ENCODE measurements around the gene ZIM2. TPM values are rescaled to one million over a fixed set of nuclear protein-coding genes. Genes with fewer than 3 reads are reported as not detected.
A peak's percentile ranks its signal among the peaks of the same experiment; 100 is the strongest.
"Not testable (repeated sequence)": the region's sequence is repeated elsewhere in the genome, so short reads cannot be mapped to it uniquely, and the experiment has no call there.

ZIM2 gene
- 1 to 10 TPM; 1.1 to 5.5 (median 2.4) TPM for polyA plus RNA-seq (ENCODE audit: insufficient read length in 10 of 10)
- long read RNA-seq, donor 1: 0 reads
- long read RNA-seq, donor 2: 0 reads
- long read RNA-seq, donor 3: 0 reads
- long read RNA-seq, donor 4: 0 reads
- long read RNA-seq, donor 5: 0 reads
- long read RNA-seq, donor 6: 0 reads
- long read RNA-seq, donor 7: 0 reads
- long read RNA-seq, donor 8, partial matches to known transcripts: 0 of 1 reads
- long read RNA-seq, donor 8, other reads (novel, unspliced or antisense): 0 of 1 reads
- long read RNA-seq, donor 9: 0 reads

GRCh38 chr19:56840451-56841192 is at the start of gene ZIM2, which contains the start of gene PEG3:
TSS of gene ZIM2 (minus strand) at chr19:56840726. CDS start at chr19:56824277, 16,449 bp downstream.
TSS of gene PEG3 (minus strand) at chr19:56840726. CDS start at chr19:56824655, 16,071 bp downstream.
- peak; percentile 71 to 94 (median 85) for DNase-seq

- no peak for DNase-seq
Measured at GRCh38 chr19:56885173-56885985, 44.9 kb upstream of the ZIM2 start.

DNA sequence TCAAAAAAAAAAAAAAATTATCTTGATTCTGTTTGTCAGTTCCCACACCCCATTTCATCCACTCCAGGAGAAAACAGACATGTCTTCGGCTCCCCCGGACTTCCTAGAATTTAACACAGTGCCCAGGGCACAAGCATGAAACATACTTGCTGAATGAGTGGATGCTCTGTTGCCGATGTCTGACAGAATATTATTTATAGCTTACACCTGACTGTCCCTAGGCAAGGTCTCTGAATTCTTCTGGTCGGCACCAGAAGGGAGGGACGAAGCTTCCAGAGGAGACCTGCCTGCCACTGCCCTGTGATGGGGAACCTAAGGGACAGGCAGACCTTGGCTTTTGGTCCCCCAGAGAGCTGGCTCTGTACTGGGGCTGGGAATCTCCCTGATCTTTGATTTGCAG is 43.9 kb upstream of the ZIM2 start:
- DNase-seq: peak in 1 of 3 donors; percentile 31

- DNase-seq: no peak
Measured at GRCh38 chr19:56880592-56881190, 40.2 kb upstream of the ZIM2 start.

DNA sequence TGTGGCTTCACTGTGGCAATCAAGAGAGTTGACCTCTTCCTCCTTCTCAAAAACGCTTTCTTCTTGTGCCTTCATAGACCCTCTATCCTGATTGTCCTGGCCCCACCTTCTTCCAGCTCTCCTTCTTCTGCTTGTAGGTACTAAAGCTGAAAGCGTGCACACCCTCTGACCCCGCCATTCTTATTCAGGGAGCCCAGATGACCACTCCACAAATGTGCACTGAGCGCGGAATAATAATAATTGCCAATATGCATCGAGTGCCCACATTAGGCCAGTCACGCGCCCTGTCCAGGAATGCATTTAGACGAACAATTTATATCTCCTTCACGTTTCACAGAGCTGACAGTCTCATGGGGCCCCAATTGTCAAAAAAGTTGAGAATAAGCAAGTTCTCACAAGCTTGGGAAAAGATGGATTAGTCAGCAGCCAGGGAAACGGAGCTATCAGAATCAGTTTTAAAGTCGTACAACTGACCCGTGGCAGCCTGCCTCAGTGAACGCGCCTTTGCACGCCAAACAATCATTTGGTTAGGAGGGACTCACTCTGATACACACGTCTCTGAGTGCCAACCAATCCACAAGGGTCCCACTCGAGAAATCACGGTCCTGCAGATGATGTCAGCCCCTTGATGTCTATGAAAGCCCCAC is 36.7 kb upstream of the ZIM2 start:
- DNase-seq: no peak

DNA sequence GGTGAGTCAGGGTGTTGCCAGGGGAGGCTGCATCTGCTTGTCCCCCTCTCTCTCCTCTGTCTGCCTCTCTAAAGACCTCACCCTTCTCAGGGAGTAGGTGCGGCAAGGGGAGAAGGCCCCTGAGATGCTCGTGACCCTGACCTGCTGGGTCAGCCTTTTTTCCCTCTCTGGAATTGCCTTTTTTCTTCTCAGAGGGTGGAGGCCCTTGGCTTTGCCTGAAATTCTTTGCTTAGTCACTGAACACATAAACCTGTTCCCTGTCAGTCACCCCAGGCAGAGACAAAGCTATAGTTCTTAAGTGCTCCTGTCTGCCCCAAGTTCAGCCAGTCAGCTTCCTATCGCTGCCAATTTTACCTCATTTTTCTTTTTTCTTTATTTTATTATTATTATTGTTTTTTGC is 35.2 kb upstream of the ZIM2 start:
- DNase-seq: no peak

DNA sequence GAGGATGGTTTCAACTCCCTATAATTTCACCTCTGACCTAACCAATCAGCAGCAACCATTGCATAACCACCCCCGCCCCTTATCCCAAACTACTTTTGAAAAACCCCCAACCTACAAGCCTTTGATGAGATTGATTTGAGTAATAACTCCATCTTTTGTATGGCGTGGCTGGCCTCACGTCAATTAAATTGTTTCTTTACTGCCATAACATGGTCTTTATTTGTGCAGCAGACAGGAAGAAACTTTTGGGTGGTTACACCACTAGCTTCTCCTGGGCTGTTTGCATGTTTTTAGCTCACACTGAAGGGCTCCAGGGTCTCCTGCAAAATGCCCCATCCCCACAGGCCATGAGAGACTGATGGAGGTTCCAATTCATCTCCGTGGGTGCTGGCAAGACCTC is 34.0 kb upstream of the ZIM2 start:
- DNase-seq: no peak

DNA sequence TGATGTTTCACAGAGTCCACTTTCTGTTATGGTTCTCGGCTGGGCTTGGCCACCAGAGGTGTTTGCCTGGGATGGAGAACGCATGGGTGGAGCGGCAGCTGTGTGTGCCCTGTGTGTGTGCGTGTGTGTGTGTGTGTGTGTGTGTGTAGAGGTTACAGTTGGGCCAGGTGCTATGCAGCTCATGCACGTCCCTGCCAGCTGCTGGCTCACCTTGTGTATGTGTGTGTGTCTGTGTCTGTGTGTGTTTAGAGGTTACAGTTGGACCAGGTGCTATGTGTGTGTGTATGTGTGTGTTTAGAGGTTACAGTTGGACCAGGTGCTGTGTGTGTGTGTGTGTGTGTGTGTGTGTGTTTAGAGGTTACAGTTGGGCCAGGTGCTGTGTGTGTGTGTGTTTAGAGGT is 33.0 kb upstream of the ZIM2 start:
- no peak for DNase-seq

DNA sequence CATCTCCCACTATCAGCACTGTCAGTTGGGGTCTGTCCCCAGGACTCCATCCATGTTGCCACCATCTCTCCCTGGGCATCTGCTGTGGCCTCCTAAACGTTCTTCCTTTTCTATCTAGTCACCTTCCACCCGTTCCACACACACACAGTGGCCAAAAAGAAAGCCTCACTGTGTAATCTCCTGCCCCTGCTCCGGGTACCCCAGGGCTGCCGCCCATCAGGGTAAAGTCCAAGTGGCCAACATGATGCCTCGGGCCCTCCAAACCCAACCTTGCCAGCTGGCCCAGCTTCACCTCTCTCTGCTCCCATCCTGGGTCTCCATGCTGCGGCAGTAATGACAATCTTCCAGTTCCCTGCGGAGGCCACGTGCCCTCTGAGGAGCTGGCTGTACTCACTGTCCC is 29.4 kb upstream of the ZIM2 start:
- DNase-seq: no peak

GRCh38 chr19:56868446-56868845 is 27.9 kb upstream of the ZIM2 start:
- DNase-seq: no peak

- peak; percentile 33 to 84 (median 67) for DNase-seq
Measured at GRCh38 chr19:56866538-56866937, 26.0 kb upstream of the ZIM2 start.

- no peak for DNase-seq
Measured at GRCh38 chr19:56864443-56865125, 24.1 kb upstream of the ZIM2 start.

DNA sequence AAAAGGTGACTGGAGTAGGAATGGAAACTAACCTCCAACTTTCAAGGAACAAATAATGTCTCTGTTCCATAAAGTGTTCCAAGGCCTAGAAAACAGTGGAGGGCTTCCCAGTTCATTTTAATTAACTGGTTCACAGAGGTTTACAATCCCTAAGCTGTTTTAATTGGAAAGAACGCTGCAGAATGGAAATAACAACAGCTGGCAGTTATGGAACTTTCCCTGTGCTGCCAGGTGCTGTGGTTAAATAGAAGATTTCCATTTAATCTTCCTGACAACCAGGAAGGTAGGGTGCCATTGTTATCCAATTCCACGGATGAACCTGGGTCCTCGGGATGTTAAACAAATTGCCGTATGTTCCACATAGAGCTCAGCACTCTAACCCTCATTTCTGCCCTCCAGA is 22.2 kb upstream of the ZIM2 start:
- no peak for DNase-seq

DNA sequence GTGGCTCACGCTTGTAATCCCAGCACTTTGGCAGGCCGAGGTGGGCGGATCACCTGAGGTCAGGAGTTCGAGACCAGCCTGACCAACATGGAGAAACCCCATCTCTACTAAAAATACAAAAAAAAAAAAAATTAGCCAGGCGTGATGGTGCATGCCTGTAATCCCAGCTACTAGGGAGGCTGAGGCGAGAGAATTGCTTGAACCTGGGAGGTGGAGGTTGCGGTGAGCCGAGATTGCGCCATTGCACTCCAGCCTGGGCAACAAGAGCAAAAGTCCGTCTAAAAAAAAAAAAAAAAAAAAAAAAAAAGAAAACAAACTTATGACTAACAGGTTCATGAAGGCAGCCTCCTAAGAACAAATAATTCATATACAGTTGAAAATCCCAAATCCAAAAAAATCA is 19.9 kb upstream of the ZIM2 start:
- not testable (repeated sequence) for DNase-seq

DNA sequence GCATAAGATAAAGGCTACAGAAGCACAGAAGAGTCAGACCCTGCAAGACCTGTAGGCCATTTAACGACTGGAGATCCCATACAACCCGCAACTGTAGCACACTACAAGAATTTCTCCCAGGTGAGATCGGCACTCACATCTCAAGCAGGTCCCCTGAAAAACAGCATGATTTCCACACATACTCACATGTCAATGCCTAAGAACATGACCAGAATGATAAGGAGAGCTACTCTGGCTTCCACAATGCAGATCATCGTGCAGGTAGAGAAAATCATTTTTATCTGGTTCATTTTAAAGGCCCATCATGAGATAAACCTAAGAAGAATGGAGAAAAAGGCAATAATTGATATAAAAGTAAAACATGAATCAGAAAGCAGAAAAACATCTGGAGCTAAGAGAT is 17.5 kb upstream of the ZIM2 start:
- no peak for DNase-seq

DNA sequence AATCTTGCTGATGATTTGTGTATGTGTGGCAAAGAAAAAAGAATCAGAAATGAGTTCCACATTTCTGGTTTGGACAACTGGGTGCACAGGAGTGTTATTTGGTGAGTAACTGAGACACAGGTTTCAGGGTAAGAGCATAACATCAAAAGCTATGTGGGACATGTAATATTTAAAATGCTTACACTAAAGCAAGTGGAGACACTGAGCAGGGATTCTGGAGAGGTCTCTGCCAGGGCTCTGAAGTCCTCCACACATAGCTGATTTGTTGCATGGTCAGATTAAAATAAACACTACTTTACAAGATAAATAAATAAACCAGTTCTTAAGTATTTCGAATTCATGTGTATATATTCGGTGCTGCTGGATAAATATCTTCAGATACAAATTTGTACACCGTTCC is 16.3 kb upstream of the ZIM2 start:
- no peak for DNase-seq

DNA sequence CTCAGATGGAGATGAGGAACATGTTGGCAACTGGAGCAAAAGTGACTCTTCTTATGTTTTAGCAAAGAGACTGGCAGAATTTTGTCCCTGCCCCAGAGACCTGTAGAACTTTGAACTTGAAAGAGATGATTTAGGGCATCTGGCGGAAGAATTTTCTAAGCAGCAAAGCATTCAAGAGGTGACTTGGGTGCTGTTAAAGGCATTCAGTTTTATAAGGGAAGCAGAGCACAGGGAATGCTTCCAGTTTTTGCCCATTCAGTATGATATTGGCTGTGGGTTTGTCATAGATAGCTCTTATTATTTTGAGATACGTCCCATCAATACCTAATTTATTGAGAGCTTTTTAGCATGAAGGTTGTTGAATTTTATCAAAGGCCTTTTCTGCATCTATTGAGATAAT is 11.8 kb upstream of the ZIM2 start:
- DNase-seq: not testable (repeated sequence)

DNA sequence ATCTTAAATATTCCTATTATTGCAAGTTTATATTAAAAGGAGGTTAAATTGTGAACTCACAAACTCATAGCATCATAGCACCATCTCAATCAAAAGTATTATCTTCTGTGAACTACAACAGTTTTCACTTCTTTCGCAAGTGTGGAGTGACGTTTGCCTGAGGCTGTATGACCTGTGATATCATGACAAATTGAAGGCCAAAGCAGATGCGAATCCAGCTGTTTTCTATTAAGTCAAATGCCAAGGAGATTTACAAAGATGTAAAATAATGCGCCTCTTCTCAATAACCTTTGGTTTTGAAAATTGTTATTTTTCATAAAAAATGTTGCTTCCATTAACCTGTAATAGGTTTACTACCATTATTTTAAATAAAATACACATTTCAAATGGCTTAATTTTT is 7.6 kb upstream of the ZIM2 start:
- DNase-seq: no peak

- DNase-seq: no peak
Measured at GRCh38 chr19:56842412-56842811, 1.9 kb upstream of the ZIM2 start.

DNA sequence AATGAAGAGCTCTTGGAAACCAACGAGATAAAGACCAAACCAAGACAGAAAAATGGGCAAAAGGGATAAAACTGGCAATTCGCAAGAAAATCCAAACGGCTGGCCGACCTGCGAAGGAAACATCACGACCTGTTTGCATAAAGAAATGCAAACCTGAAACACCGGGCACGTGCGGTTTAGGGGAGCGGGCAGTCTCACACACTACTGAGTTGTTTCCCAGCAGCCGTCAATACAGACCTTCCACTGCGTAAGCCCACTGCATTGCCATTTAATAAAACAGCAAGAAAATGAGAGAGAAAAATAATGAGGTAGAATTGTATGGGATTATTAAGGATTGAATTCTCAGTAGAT is 642 bp upstream of the ZIM2 start:
- peak in 1 of 3 donors; percentile 58 for DNase-seq

Data from muscle of back (tissue), 13 donors.